Upper lobe of right lung (tissue), 1 donor: ENCODE measurements around the gene GPX7. TPM values are rescaled to one million over a fixed set of nuclear protein-coding genes. Genes with fewer than 3 reads are reported as not detected.

Source experiments
- ATAC-seq: fragments of 200-7000 bp; cut with Tn5 transposase; one replicate; pipeline ENCODE4 v1.9.1; 2020; ENCODE audit warnings: mild to moderate bottlenecking, moderate library complexity
- DNase-seq: peaks from one replicate; pipeline ENCODE4 v3.0.0-alpha.2; 2020
- H3K27ac ChIP-seq: fragments of 200-600 bp; one replicate; pipeline ENCODE4 v1.8.0; 2022
- H3K27me3 ChIP-seq: fragments of 200-600 bp; one replicate; pipeline ENCODE4 v1.8.0; 2022; ENCODE audit warnings: mild to moderate bottlenecking
- H3K36me3 ChIP-seq: fragments of 200-600 bp; one replicate; pipeline ENCODE4 v1.8.0; 2022
- H3K4me1 ChIP-seq: fragments of 200-600 bp; one replicate; pipeline ENCODE4 v1.8.0; 2022
- H3K4me3 ChIP-seq: fragments of 200-600 bp; one replicate; pipeline ENCODE4 v1.8.0; 2022; ENCODE audit warnings: mild to moderate bottlenecking
- H3K9me3 ChIP-seq: fragments of 200-600 bp; one replicate; pipeline ENCODE4 v1.8.0; 2022
- CTCF ChIP-seq: fragments of 200-600 bp; IDR thresholded peaks from one replicate; pipeline ENCODE4 v1.8.0; 2022; ENCODE audit warnings: antibody characterized with exemption
- intact Hi-C: fragments of 100-400 bp; cut with DNase I; formaldehyde crosslinking; loops from one replicate; pipeline ENCODE4 v1.11.0; 2022
- total RNA-seq: library from RNA; stranded (reverse); fragmentation: NEBNext Ultra II Directional; extraction: Animal tissue kit (Norgen Biotek cat#: 25700); gene quantifications from one replicate; pipeline ENCODE4 v1.2.1, GENCODE V29; 2021
- donor health status: DM: no; HTN: yes; CAD: no; lungs with severe emphysema.

The GPX7 gene
- total RNA-seq, 1 donor from 2014 or later: 6.2 TPM

- H3K27ac ChIP-seq: no peak overlapping the region
- no peak for TF ChIP-seq CTCF
Measured at GRCh38 chr1:52599236-52599635, 2.9 kb upstream of the GPX7 start.

GRCh38 chr1:52600533-52601179 lies 1.5 kb upstream of the GPX7 start:
- no peak for ATAC-seq
- Histone ChIP-seq H3K4me1 (peaks cover 23% of the 10 kb centered on the region), H3K4me3 (no peak overlapping the region), H3K27ac (no peak overlapping the region), H3K36me3 (no peaks in the 10 kb centered on the region), H3K9me3 (no peaks in the 10 kb centered on the region), H3K27me3 (no peaks in the 10 kb centered on the region)
- DNase-seq: no peak
- intact Hi-C loops: no loop called here
- no peak for TF ChIP-seq CTCF

More at GRCh38 chr1:52599236-52599635, 2.9 kb upstream of the GPX7 start:
- Histone ChIP-seq H3K27me3 (no peaks in the 10 kb centered on the region), H3K36me3 (no peaks in the 10 kb centered on the region), H3K9me3 (no peaks in the 10 kb centered on the region), H3K4me1 (peaks cover 22% of the 10 kb centered on the region), H3K4me3 (no peak overlapping the region)
- intact Hi-C loops: no loop called here
- ATAC-seq: no peak
- DNase-seq: no peak

DNA sequence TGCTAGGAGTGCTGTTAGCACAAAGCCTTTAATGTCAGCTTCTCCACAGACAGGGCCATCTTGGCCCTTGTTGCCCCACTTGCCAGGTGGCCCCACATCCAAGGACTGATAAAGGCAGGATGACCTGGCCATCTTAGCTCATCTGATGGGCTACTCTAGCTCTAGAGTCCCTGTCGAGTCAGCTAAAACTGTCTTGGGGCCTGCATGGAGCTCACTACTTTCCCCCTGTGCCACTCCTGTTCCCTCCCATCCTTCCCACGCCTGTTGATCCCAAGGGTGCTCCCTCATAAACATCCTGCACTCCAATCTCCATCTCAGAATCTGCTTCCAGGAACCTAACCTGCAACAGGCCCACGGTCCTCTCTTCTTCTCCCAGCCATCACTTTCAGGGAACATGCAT lies 652 bp upstream of the GPX7 start:
- peaks cover under 1% of the 10 kb centered on the region for H3K36me3 ChIP-seq
- H3K4me3 ChIP-seq: peak overlapping the region; percentile 58
- ATAC-seq (no peak), DNase-seq (no peak)
- intact Hi-C loops: no loop called here
- no peaks in the 10 kb centered on the region for H3K9me3 ChIP-seq
- no peaks in the 10 kb centered on the region for H3K27me3 ChIP-seq
- peaks cover 23% of the 10 kb centered on the region for H3K4me1 ChIP-seq
- TF ChIP-seq CTCF: no peak
- no peak overlapping the region for H3K27ac ChIP-seq

DNA sequence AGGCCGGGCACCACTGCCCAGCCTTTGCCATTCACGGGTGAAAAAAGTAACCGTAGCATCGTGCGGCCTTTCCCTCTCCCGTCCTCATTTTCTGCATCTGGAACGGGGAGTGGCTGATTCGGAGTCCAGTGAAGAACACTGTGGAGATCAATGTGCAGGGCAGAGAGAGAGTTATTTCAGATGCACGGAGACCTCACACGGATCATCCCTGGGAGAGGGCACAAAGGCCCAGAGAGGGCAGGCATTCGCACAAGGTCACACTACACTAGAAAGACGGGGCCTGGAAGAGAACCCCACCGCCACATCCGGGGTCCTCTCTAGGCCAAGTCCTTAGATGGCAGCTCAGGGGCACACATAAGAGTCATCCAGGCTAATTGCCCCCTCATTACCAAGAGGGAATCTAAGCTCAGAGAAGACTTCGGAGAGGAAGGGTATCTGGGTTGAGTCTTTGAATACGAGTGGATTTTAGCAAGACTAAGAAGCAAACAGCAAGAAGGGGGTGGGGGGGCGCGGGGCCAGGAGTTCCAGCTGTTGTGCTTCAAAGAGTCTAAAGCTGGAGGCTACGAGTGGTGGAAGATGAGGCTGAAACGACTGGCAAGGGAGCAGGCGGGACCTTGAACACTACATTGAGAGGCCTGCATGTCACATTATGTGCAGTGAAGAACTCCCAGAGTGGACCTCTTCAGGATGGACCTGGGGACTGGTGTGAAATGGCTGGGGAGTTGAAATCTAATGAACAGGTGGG lies 857 bp downstream of the GPX7 start:
- H3K36me3 ChIP-seq: peaks cover 6% of the 10 kb centered on the region
- TF ChIP-seq CTCF: no peak
- DNase-seq: no peak
- H3K9me3 ChIP-seq: no peaks in the 10 kb centered on the region
- no peaks in the 10 kb centered on the region for H3K27me3 ChIP-seq
- no peak for ATAC-seq
- peak overlapping the region; percentile 72 for H3K27ac ChIP-seq
- H3K4me3 ChIP-seq: peak overlapping the region; percentile 58
- intact Hi-C loops: no loop called here
- H3K4me1 ChIP-seq: peaks cover 23% of the 10 kb centered on the region

- intact Hi-C loops: no loop called here
- Histone ChIP-seq H3K4me1 (peaks cover 23% of the 10 kb centered on the region), H3K4me3 (no peak overlapping the region), H3K9me3 (no peaks in the 10 kb centered on the region), H3K27ac (no peak overlapping the region), H3K27me3 (no peaks in the 10 kb centered on the region), H3K36me3 (peaks cover 12% of the 10 kb centered on the region)
- TF ChIP-seq CTCF: no peak
- ATAC-seq (no peak), DNase-seq (no peak)
Measured at GRCh38 chr1:52603630-52604029, 1.5 kb downstream of the GPX7 start.
